HCT116 (cell line): Measurements from ENCODE around the gene CFL1. TPM values are rescaled to one million over a fixed set of nuclear protein-coding genes. Genes with fewer than 3 reads are reported as not detected.

Source experiments
- ATAC-seq: fragments of 200-7000 bp; cut with Tn5 transposase; 2 replicates; pipeline ENCODE4 v1.9.1; 2020; ENCODE audit warnings: mild to moderate bottlenecking, moderate library complexity
- BruUV-seq: library from RNA; stranded (reverse); fragments of 400-500 nt; replicated peaks from 2 replicates; lab custom pipeline; 2021; lab: Mats Ljungman, UMichigan
- CTCF ChIA-PET: fragments of 300-600 bp; sonication (Branson Sonifier 250); formaldehyde crosslinking; loops from one replicate; lab custom pipeline; 2021; ENCODE audit warnings: antibody characterized with exemption; lab: Charles Lee
- POLR2A ChIA-PET: fragments of 300-600, 350-600 bp; sonication (Branson Sonifier 250); formaldehyde crosslinking; loops from one replicate; lab custom pipeline; 2021; ENCODE audit warnings: antibody characterized with exemption; lab: Charles Lee
- RAD21 ChIA-PET, 2 experiments: fragments of 300-600 bp; sonication (Branson Sonifier 250); formaldehyde crosslinking; loops; one replicate each; lab custom pipeline; 2023; ENCODE audit warnings: low total read pairs in 2 of 2; ENCODE audit not compliant: uncharacterized antibody in 2 of 2, unreplicated experiment in 2 of 2, low non-redundant PET in 1 of 2; lab: Charles Lee
- DNase-seq: peaks from one replicate; pipeline ENCODE4 v3.0.0-alpha.2; 2010; ENCODE audit warnings: low read depth, low spot score
- H2AFZ ChIP-seq: fragments of 200-600 bp; shearing (Covaris generic), sonication (generic); 2 replicates; pipeline ENCODE4 v1.6.1; 2017; ENCODE audit warnings: low read depth, mixed run types, mixed read lengths, antibody characterized with exemption, low read length; ENCODE audit not compliant: poor library complexity, severe bottlenecking
- H3K27ac ChIP-seq: 2 replicates; pipeline ENCODE4 v1.5.1; 2012; ENCODE audit warnings: low read depth, low read length
- H3K27me3 ChIP-seq: fragments of 200-600 bp; sonication (generic); 2 replicates; pipeline ENCODE4 v1.6.1; 2016; ENCODE audit warnings: mixed run types, low read length, mixed read lengths; ENCODE audit not compliant: insufficient read depth
- H3K36me3 ChIP-seq, 2 experiments: fragments of 200-500 bp in 1 of 2; fragments of 200-600 bp in 1 of 2; sonication (Bioruptor generic) in 1 of 2; sonication (generic) in 1 of 2; 2 replicates each; pipeline versions ENCODE4 v1.5.1 to v1.6.1; 2014 to 2016; ENCODE audit warnings: low read length in 2 of 2, inconsistent platforms in 1 of 2, mixed read lengths in 1 of 2, mixed run types in 1 of 2; ENCODE audit not compliant: insufficient read depth in 2 of 2, control insufficient read depth in 1 of 2
- H3K4me1 ChIP-seq, 2 experiments: fragments of 200-600 bp in 1 of 2; sonication (generic) in 1 of 2; 2 replicates each; pipeline versions ENCODE4 v1.5.1 to v1.6.1; 2012 to 2017; ENCODE audit warnings: low read length in 2 of 2, inconsistent platforms in 1 of 2, mild to moderate bottlenecking in 1 of 2, mixed read lengths in 1 of 2, mixed run types in 1 of 2, moderate library complexity in 1 of 2; ENCODE audit not compliant: insufficient read depth in 2 of 2, control insufficient read depth in 1 of 2
- H3K4me2 ChIP-seq: fragments of 200-600 bp; sonication (generic); 2 replicates; pipeline ENCODE4 v1.6.1; 2017; ENCODE audit warnings: mixed run types, low read length, mixed read lengths
- H3K4me3 ChIP-seq, 2 experiments: fragments of 200-600 bp in 1 of 2; sonication (generic) in 1 of 2; replicated peaks in 1 of 2; 2 replicates each; pipeline ENCODE4 v1.5.1; 2011 to 2016; ENCODE audit warnings: low read length in 2 of 2, control low read depth in 1 of 2, low read depth in 1 of 2, mild to moderate bottlenecking in 1 of 2, mixed read lengths in 1 of 2, mixed run types in 1 of 2
- H3K79me2 ChIP-seq: fragments of 200-600 bp; sonication (generic); 2 replicates; pipeline ENCODE4 v1.6.1; 2017; ENCODE audit warnings: mild to moderate bottlenecking, mixed run types, low read length, moderate library complexity, mixed read lengths; ENCODE audit not compliant: insufficient read depth
- H3K9ac ChIP-seq: fragments of 200-600 bp; sonication (generic); 2 replicates; pipeline ENCODE4 v1.6.1; 2016; ENCODE audit warnings: low read length, mixed read lengths
- H3K9me2 ChIP-seq: fragments of 200-600 bp; sonication (generic), shearing (Covaris generic); 2 replicates; pipeline ENCODE4 v1.6.1; 2017; ENCODE audit warnings: mixed run types, mild to moderate bottlenecking, moderate library complexity; ENCODE audit not compliant: insufficient read depth
- H3K9me3 ChIP-seq, 2 experiments: fragments of 200-500 bp in 1 of 2; fragments of 200-600 bp in 1 of 2; sonication (Bioruptor generic) in 1 of 2; sonication (generic) in 1 of 2; 2 replicates each; pipeline ENCODE4 v1.6.1; 2014 to 2017; ENCODE audit warnings: low read length in 2 of 2, mixed read lengths in 2 of 2, inconsistent platforms in 1 of 2, low read depth in 1 of 2, mild to moderate bottlenecking in 1 of 2, mixed run types in 1 of 2, moderate library complexity in 1 of 2; ENCODE audit not compliant: control insufficient read depth in 1 of 2, insufficient read depth in 1 of 2
- H4K20me1 ChIP-seq: fragments of 200-600 bp; sonication (generic), shearing (Covaris generic); 2 replicates; pipeline ENCODE4 v1.6.1; 2017; ENCODE audit warnings: mixed run types, mild to moderate bottlenecking, moderate library complexity; ENCODE audit not compliant: insufficient read depth
- CBX3 ChIP-seq: IDR thresholded peaks from 2 replicates; pipeline ENCODE4 v1.6.1; 2012; ENCODE audit warnings: low read depth
- FOSL1 ChIP-seq: IDR thresholded peaks from 2 replicates; pipeline ENCODE4 v1.6.1; 2012; ENCODE audit warnings: low read depth
- ZNF274 ChIP-seq: fragments of 200-500 bp; sonication (Bioruptor generic); IDR thresholded peaks from 2 replicates; pipeline ENCODE4 v1.6.1; 2014; ENCODE audit warnings: mild to moderate bottlenecking, low read depth, low read length, inconsistent platforms
- intact Hi-C: fragments of 100-400 bp; cut with micrococcal nuclease; formaldehyde crosslinking; loops from 2 replicates; pipeline ENCODE4 v1.10.0; 2022
- total RNA-seq: library from RNA; stranded (reverse); gene quantifications from one replicate; pipeline ENCODE4 v1.2.1, GENCODE V29; 2021; ENCODE audit not compliant: unreplicated experiment
- TF ChIP-seq, protein P1 (sequence below): IDR thresholded peaks from 2 replicates; pipeline ENCODE4 v1.6.1; 2012; ENCODE audit warnings: low read depth

The CFL1 gene
- total RNA-seq, 1 experiment from 2014 or later = 1,270 TPM

DNA sequence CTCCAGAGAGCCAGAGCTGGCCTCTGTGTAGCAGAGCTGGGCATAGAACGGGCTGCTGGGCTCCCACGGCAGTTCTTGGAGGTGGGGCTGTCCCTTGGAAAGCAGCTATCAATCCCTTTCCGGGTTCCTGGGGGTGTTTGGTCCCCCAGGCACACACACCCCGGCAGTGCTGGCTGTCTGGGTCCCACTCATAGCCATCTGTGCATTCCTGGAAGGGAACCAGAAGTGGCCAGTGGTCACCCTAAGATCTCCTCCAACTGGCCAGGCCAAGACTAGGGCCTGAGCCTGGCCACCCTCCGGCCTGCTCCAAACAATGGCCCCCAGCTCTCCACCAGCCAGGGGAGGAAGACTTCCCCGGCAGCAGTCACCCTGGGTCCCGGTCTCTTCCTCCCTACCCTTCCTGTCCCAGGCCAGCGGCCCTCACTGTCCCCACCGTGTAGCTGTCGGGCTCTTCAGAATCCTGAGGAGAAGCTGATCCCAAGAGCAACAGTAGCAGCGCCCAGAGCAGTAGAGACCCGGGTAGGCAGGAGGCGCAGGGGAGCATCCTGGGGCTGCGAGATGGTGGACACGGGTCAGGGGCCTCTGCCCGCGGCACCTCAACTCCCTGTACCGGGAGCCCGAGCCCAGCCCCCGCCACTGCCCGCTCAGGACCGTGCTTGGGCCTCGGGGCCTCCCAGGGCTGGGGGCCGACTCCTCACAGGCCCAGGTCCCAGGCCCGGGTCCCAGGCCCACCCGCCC, 14.0 kb upstream of the CFL1 start:
- Histone ChIP-seq H3K36me3 (no peaks in the 10 kb centered on the region), H3K27me3 (no peaks in the 10 kb centered on the region), H3K9me3 (no peaks in the 10 kb centered on the region)
- TF ChIP-seq CBX3 (no peak), ZNF274 (no peak), FOSL1 (no peak)
- TF ChIP-seq, protein P1, sequence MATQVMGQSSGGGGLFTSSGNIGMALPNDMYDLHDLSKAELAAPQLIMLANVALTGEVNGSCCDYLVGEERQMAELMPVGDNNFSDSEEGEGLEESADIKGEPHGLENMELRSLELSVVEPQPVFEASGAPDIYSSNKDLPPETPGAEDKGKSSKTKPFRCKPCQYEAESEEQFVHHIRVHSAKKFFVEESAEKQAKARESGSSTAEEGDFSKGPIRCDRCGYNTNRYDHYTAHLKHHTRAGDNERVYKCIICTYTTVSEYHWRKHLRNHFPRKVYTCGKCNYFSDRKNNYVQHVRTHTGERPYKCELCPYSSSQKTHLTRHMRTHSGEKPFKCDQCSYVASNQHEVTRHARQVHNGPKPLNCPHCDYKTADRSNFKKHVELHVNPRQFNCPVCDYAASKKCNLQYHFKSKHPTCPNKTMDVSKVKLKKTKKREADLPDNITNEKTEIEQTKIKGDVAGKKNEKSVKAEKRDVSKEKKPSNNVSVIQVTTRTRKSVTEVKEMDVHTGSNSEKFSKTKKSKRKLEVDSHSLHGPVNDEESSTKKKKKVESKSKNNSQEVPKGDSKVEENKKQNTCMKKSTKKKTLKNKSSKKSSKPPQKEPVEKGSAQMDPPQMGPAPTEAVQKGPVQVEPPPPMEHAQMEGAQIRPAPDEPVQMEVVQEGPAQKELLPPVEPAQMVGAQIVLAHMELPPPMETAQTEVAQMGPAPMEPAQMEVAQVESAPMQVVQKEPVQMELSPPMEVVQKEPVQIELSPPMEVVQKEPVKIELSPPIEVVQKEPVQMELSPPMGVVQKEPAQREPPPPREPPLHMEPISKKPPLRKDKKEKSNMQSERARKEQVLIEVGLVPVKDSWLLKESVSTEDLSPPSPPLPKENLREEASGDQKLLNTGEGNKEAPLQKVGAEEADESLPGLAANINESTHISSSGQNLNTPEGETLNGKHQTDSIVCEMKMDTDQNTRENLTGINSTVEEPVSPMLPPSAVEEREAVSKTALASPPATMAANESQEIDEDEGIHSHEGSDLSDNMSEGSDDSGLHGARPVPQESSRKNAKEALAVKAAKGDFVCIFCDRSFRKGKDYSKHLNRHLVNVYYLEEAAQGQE = no peak
- TF ChIP-seq, all 23 proteins: peak for 0
- BruUV-seq = no TSS peak
- Histone ChIP-seq H3K27ac (no peak overlapping the region), H3K4me1 (peaks cover 10 to 13% of the 10 kb centered on the region in 2 experiments; a peak in 3 of 4 replicates), H4K20me1 (no peaks in the 10 kb centered on the region), H3K4me2 (no peak overlapping the region), H3K9ac (no peak overlapping the region), H3K79me2 (no peaks in the 10 kb centered on the region), H2AFZ (no peak overlapping the region), H3K4me3 (no peak overlapping the region), H3K9me2 (no peaks in the 10 kb centered on the region)
- ChIA-PET CTCF (interaction anchor here (1.5 to 1.9 kb wide), 3 partner anchors 12 to 16 kb away, joined by 6 to 15 read pairs (median 8); partner anchors contain the start of genes FIBP and MUS81), RAD21 (interaction anchor here in 1 of 2 experiments (0.6 kb wide), 1 partner anchor 16 kb away, joined by 3 read pairs; the partner anchor contains the start of gene FIBP), POLR2A (interaction anchor here (1.0 to 4.8 kb wide), 3 partner anchors 10 to 17 kb away, joined by 3 to 36 read pairs (median 4); partner anchors contain the start of genes CFL1 and MUS81)
- intact Hi-C loops = loop anchor here (5.0 kb wide), 1 partner anchor 160 kb away; the partner anchor contains the start of gene KAT5
- DNase-seq (no peak), ATAC-seq (no peak)
